K562 (cell line): ENCODE results near the gene TRNAU1AP. TPM values are rescaled to one million over a fixed set of nuclear protein-coding genes. Genes with fewer than 3 reads are reported as not detected.

Experiments
- ARID1B ChIP-seq: fragments of 450-650 bp; IDR thresholded peaks from 2 replicates; pipeline ENCODE4 v1.6.1; 2016; ENCODE audit warnings: antibody characterized with exemption, mild to moderate bottlenecking, inconsistent platforms
- CC2D1A ChIP-seq: fragments of 450-650 bp; IDR thresholded peaks from 2 replicates; pipeline ENCODE4 v1.6.1; 2017; ENCODE audit warnings: mild to moderate bottlenecking
- CREB3 ChIP-seq: fragments of 450-650 bp; conservative IDR thresholded peaks from 2 replicates; pipeline ENCODE4 v1.6.1; 2016; ENCODE audit warnings: missing genetic modification characterization, low read depth, mild to moderate bottlenecking, missing compliant biosample characterization, moderate library complexity
- CTBP1 ChIP-seq: fragments of 450-650 bp; IDR thresholded peaks from 2 replicates; pipeline ENCODE4 v1.6.1; 2016; ENCODE audit warnings: borderline replicate concordance
- FIP1L1 ChIP-seq: fragments of 200-400 bp; formaldehyde crosslinking; IDR thresholded peaks from 2 replicates; pipeline ENCODE4 v1.6.1; 2018; ENCODE audit warnings: mild to moderate bottlenecking, low read depth, low read length; ENCODE audit not compliant: poor library complexity, severe bottlenecking
- HES1 ChIP-seq: fragments of 450-650 bp; IDR thresholded peaks from 2 replicates; pipeline ENCODE4 v1.6.1; 2016; ENCODE audit warnings: low read depth, mild to moderate bottlenecking, moderate library complexity
- ILF3 ChIP-seq: fragments of 450-650 bp; IDR thresholded peaks from 2 replicates; pipeline ENCODE4 v1.6.1; 2018; ENCODE audit warnings: antibody characterized with exemption, mild to moderate bottlenecking, moderate library complexity, borderline replicate concordance
- IRF2 ChIP-seq: sonication (generic); formaldehyde crosslinking; IDR thresholded peaks from 2 replicates; pipeline ENCODE4 v1.8.1; 2022; ENCODE audit warnings: mild to moderate bottlenecking, missing genetic modification reagents
- PHF21A ChIP-seq: fragments of 450-650 bp; IDR thresholded peaks from 2 replicates; pipeline ENCODE4 v1.6.1; 2017; ENCODE audit warnings: low read depth, borderline replicate concordance
- PKNOX1 ChIP-seq: fragments of 450-650 bp; IDR thresholded peaks from 2 replicates; pipeline ENCODE4 v1.6.1; 2016
- SETDB1 ChIP-seq: IDR thresholded peaks from one replicate; pipeline ENCODE4 v1.6.1; 2012; ENCODE audit warnings: low read length, control low read depth, inconsistent platforms
- TCF15 ChIP-seq: fragments of 250-450 bp; sonication (Bioruptor Pico); IDR thresholded peaks from 2 replicates; pipeline ENCODE4 v1.8.0; 2022; ENCODE audit warnings: moderate library complexity, mild to moderate bottlenecking, inconsistent platforms
- THRA ChIP-seq: fragments of 450-650 bp; IDR thresholded peaks from 2 replicates; pipeline ENCODE4 v1.6.1; 2017; ENCODE audit warnings: mild to moderate bottlenecking, moderate library complexity
- USF2 ChIP-seq: sonication (generic); formaldehyde crosslinking; IDR thresholded peaks from 2 replicates; pipeline ENCODE4 v1.5.0; 2020; ENCODE audit warnings: missing genetic modification reagents
- XRCC3 ChIP-seq: fragments of 450-650 bp; IDR thresholded peaks from 2 replicates; pipeline ENCODE4 v1.6.1; 2017; ENCODE audit warnings: mild to moderate bottlenecking, moderate library complexity
- ZNF274 ChIP-seq: IDR thresholded peaks from 2 replicates; pipeline ENCODE4 v1.6.1; 2011; ENCODE audit warnings: low read depth, mild to moderate bottlenecking, low read length, moderate library complexity, borderline replicate concordance
- ZNF431 ChIP-seq: sonication (generic); formaldehyde crosslinking; IDR thresholded peaks from 2 replicates; pipeline ENCODE4 v1.8.0; 2022; ENCODE audit warnings: mild to moderate bottlenecking, missing genetic modification reagents
- ZNF561 ChIP-seq: fragments of 450-650 bp; formaldehyde crosslinking; conservative IDR thresholded peaks from 2 replicates; pipeline ENCODE4 v1.4.0; 2020; ENCODE audit warnings: mild to moderate bottlenecking, moderate library complexity
- ZNF584 ChIP-seq: fragments of 200-800 bp; sonication (Bioruptor generic); IDR thresholded peaks from 2 replicates; pipeline ENCODE4 v1.6.1; 2016; ENCODE audit warnings: low read depth, mild to moderate bottlenecking, missing genetic modification characterization, missing compliant biosample characterization
- ZNF778 ChIP-seq: fragments of 450-650 bp; formaldehyde crosslinking; IDR thresholded peaks from 2 replicates; pipeline ENCODE4 v1.4.0; 2020; ENCODE audit warnings: mild to moderate bottlenecking, moderate library complexity
- polyA plus RNA-seq, 8 experiments: library from polyadenylated mRNA; depleted of rRNA in 4 of 8; stranded (reverse) in 5 of 8; unstranded in 3 of 8; fragments of >200 nt; fragmentation: Nextera tagmentation in 2 of 8; fragmentation: Illumina TruSeq in 1 of 8; extraction: Ambion mirVana in 2 of 8; extraction: Trizol in 1 of 8; gene quantifications; 2 replicates each; pipeline versions ENCODE4 v1.2.1 to v1.2.3, GENCODE V29; 2011 to 2014; ENCODE audit warnings: inconsistent platforms in 1 of 8, missing spikeins in 1 of 8
- total RNA-seq, 7 experiments: library from RNA; depleted of rRNA in 6 of 7; stranded (reverse); fragments of >200 nt in 6 of 7; fragmentation: Illumina TruSeq in 2 of 7; extraction: Trizol in 2 of 7; gene quantifications; 2 replicates each; pipeline versions ENCODE4 v1.2.1 to v1.2.3, GENCODE V29; 2011 to 2021; ENCODE audit warnings: low replicate concordance in 1 of 7
- TF ChIP-seq, protein P1 (sequence below), 2 experiments: fragments of 450-650 bp; conservative IDR thresholded peaks; 2 replicates each; pipeline ENCODE4 v1.6.1; 2017; ENCODE audit warnings: mild to moderate bottlenecking in 2 of 2, moderate library complexity in 2 of 2

Gene TRNAU1AP
- total and polyA plus RNA-seq, 9 of the 15 experiments (the other 6 are each of a cell fraction or from before 2014, with no cell fraction given) = 34.9 to 110 (median 46.3) TPM

DNA sequence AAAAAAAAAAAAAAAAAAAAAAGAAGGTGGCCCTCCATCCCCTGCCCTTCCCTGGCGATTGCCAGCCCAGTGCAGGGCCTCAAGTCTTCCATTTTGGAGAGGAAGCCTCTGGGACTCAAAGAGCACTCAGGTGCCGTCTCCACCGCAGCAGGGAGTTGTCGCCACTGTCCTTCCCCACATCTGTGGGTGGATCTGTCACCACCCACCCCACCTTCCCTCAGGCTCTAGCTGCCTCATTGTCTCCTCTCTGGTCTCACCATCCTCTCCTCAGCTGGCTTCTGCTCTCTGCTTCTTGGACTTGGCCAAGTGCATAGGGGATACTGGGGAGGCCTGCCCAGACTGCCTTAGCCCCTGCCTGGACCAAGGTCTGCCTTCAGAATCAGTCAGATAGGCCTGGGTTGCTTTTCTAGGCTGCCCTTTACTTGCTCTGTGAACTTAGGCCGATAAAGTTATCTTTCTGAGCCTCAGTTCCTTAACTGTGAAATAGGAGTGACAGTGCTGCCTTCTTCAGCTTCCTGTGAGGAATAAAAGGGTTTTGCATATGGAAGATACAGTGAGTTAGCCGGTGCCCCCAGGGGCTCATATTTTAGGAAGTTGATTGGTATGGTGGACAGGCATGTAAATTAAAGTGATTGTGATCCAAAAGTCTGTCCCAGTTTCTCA is 31.3 kb upstream of the TRNAU1AP start (continued):
- TF ChIP-seq ZNF274 (no peak), THRA (no peak), FIP1L1 (no peak), CC2D1A (no peak), USF2 (CRISPR knock-in tag) (no peak), ILF3 (no peak), CREB3 (tag) (no peak), ZNF561 (CRISPR knock-in tag) (no peak), ZNF584 (CRISPR knock-in tag) (no peak), PKNOX1 (peak; percentile 30; the same call in 1 of the 2 replicates), ZNF431 (CRISPR knock-in tag) (no peak), SETDB1 (no peak), XRCC3 (no peak), PHF21A (no peak), HES1 (no peak), ZNF778 (CRISPR knock-in tag) (no peak), TCF15 (CRISPR knock-in tag) (no peak), CTBP1 (0 out of 2 replicates have a peak, but pooled peaks have one; percentile 40), ARID1B (peak; percentile 46; the same call in 1 of the 2 replicates), IRF2 (CRISPR knock-in tag) (no peak)
- TF ChIP-seq, protein P1, sequence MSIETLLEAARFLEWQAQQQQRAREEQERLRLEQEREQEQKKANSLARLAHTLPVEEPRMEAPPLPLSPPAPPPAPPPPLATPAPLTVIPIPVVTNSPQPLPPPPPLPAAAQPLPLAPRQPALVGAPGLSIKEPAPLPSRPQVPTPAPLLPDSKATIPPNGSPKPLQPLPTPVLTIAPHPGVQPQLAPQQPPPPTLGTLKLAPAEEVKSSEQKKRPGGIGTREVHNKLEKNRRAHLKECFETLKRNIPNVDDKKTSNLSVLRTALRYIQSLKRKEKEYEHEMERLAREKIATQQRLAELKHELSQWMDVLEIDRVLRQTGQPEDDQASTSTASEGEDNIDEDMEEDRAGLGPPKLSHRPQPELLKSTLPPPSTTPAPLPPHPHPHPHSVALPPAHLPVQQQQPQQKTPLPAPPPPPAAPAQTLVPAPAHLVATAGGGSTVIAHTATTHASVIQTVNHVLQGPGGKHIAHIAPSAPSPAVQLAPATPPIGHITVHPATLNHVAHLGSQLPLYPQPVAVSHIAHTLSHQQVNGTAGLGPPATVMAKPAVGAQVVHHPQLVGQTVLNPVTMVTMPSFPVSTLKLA (conservative IDR thresholded peaks at IDR 0.05) = no peak
